ENCODE results near the gene DNAJC5G. TPM values are rescaled to one million over a fixed set of nuclear protein-coding genes. Genes with fewer than 3 reads are reported as not detected.

DNAJC5G gene
- total RNA-seq, 1 donor from 2014 or later: not detected

GRCh38 chr2:27261926-27262298, 13.3 kb upstream of the DNAJC5G start:
- Mint-ChIP-seq H3K9me3 (no peaks in the 10 kb centered on the region), H3K4me1 (peaks cover 15% of the 10 kb centered on the region), H3K36me3 (ENCODE audit: low read depth) (peaks cover 3% of the 10 kb centered on the region), H3K4me3 (peak overlapping the region; percentile 77), H3K27me3 (ENCODE audit: low read depth) (peaks cover 44% of the 10 kb centered on the region), H3K27ac (ENCODE audit: unreplicated experiment) (no peak overlapping the region)
- no peak for TF ChIP-seq CTCF (conservative IDR thresholded peaks at IDR 0.05)
- DNase-seq (ENCODE audit: low read depth, low spot score): no peak

GRCh38 chr2:27262379-27263286, 12.6 kb upstream of the DNAJC5G start, which contains the start of gene SLC30A3:
Gene SLC30A3 (minus strand): TSS chr2:27263047. CDS start chr2:27262906, 141 bp downstream.
- H3K27ac Mint-ChIP-seq (ENCODE audit: unreplicated experiment): no peak within 1 kb of the TSS
- peak within 1 kb of the TSS; percentile 88 for H3K4me3 Mint-ChIP-seq
- peak; percentile 33 for DNase-seq (ENCODE audit: low read depth, low spot score)
- peaks cover 15% of the 10 kb centered on the region for H3K4me1 Mint-ChIP-seq
- peaks cover 3% of the 10 kb centered on the region for H3K36me3 Mint-ChIP-seq (ENCODE audit: low read depth)
- H3K9me3 Mint-ChIP-seq: no peaks in the 10 kb centered on the region
- TF ChIP-seq CTCF (conservative IDR thresholded peaks at IDR 0.05): no peak
- peaks cover 38% of the 10 kb centered on the region for H3K27me3 Mint-ChIP-seq (ENCODE audit: low read depth)

- TF ChIP-seq CTCF (conservative IDR thresholded peaks at IDR 0.05): no peak
- peaks cover 15% of the 10 kb centered on the region for H3K4me1 Mint-ChIP-seq
- peaks cover 31% of the 10 kb centered on the region for H3K27me3 Mint-ChIP-seq (ENCODE audit: low read depth)
- no peak for DNase-seq (ENCODE audit: low read depth, low spot score)
- no peak overlapping the region for H3K27ac Mint-ChIP-seq (ENCODE audit: unreplicated experiment)
- peaks cover 3% of the 10 kb centered on the region for H3K36me3 Mint-ChIP-seq (ENCODE audit: low read depth)
- no peaks in the 10 kb centered on the region for H3K9me3 Mint-ChIP-seq
- H3K4me3 Mint-ChIP-seq: peak overlapping the region; percentile 88
Observed at GRCh38 chr2:27263287-27264252, 11.7 kb upstream of the DNAJC5G start.

- DNase-seq (ENCODE audit: low read depth, low spot score): no peak
- Mint-ChIP-seq H3K27ac (ENCODE audit: unreplicated experiment) (no peak overlapping the region), H3K27me3 (ENCODE audit: low read depth) (peaks cover 26% of the 10 kb centered on the region), H3K4me3 (peak overlapping the region; percentile 88), H3K4me1 (peaks cover 15% of the 10 kb centered on the region), H3K9me3 (no peaks in the 10 kb centered on the region), H3K36me3 (ENCODE audit: low read depth) (peaks cover 3% of the 10 kb centered on the region)
- no peak for TF ChIP-seq CTCF (conservative IDR thresholded peaks at IDR 0.05)
Observed at GRCh38 chr2:27264253-27264752, 10.9 kb upstream of the DNAJC5G start.

Data from neural crest cell (in vitro differentiated cells).